A549 (cell line): ENCODE measurements around the gene C3orf70.

Experiments
- CTCF ChIP-seq: fragments of >200 bp; sonication (Bioruptor Twin); formaldehyde crosslinking; IDR thresholded peaks from 3 replicates; pipeline ENCODE4 v1.5.1; 2016
- EHMT2 ChIP-seq: fragments of 200-600 bp; sonication (generic); IDR thresholded peaks from 2 replicates; pipeline ENCODE4 v1.6.1; 2016; ENCODE audit warnings: antibody characterized with exemption, low read depth, mild to moderate bottlenecking, moderate library complexity
- EP300 ChIP-seq, 2 experiments: fragments of >200 bp; sonication (Bioruptor Twin); formaldehyde crosslinking; IDR thresholded peaks; 2 replicates in 1 of 2; 3 replicates in 1 of 2; pipeline ENCODE4 v1.6.1; 2016 to 2017
- MAZ ChIP-seq: fragments of 150-350 bp; IDR thresholded peaks from 2 replicates; pipeline ENCODE4 v1.6.1; 2014; ENCODE audit warnings: antibody characterized with exemption, low read depth, low read length, borderline replicate concordance
- MYC ChIP-seq: IDR thresholded peaks from 2 replicates; pipeline ENCODE4 v1.6.1; 2012; ENCODE audit warnings: mild to moderate bottlenecking, inconsistent platforms, low read length, improper control_type of control experiment, borderline replicate concordance
- POLR2A ChIP-seq: IDR thresholded peaks from 2 replicates; pipeline ENCODE4 v1.6.1; 2012; ENCODE audit warnings: mild to moderate bottlenecking, low read length

GRCh38 chr3:185042312-185043050 is 110.4 kb downstream of the C3orf70 start:
- no peak for TF ChIP-seq CTCF
- no peak for TF ChIP-seq MYC
- TF ChIP-seq EHMT2: no peak
- no peak for TF ChIP-seq MAZ
- TF ChIP-seq POLR2A: no peak
- TF ChIP-seq EP300 (IDR thresholded peaks at IDR 0.05): no peak
